Measurements from ENCODE around the gene GRIA1.

DNA sequence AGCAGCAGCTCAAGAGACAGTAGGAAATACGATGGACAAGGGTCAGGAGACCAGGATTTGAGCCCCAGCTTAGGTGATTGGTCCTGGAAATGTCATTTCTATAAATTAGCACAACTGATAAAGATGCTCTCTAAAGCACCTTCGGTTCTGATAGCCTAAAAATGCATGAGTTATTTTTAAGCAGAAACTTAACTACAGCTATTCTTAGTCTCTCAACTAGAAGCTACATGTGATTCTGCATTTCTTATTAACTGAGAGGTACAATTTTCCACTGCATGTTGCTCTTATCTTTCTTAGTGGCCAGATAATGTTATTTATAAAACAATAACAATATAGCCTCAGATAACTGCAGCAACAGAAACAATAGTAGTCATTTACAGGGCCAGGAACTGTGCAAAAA, 136.4 kb downstream of the GRIA1 start:
- TF ChIP-seq, protein P1, sequence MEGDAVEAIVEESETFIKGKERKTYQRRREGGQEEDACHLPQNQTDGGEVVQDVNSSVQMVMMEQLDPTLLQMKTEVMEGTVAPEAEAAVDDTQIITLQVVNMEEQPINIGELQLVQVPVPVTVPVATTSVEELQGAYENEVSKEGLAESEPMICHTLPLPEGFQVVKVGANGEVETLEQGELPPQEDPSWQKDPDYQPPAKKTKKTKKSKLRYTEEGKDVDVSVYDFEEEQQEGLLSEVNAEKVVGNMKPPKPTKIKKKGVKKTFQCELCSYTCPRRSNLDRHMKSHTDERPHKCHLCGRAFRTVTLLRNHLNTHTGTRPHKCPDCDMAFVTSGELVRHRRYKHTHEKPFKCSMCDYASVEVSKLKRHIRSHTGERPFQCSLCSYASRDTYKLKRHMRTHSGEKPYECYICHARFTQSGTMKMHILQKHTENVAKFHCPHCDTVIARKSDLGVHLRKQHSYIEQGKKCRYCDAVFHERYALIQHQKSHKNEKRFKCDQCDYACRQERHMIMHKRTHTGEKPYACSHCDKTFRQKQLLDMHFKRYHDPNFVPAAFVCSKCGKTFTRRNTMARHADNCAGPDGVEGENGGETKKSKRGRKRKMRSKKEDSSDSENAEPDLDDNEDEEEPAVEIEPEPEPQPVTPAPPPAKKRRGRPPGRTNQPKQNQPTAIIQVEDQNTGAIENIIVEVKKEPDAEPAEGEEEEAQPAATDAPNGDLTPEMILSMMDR (IDR thresholded peaks at IDR 0.05) = no peak
- no peak for TF ChIP-seq EZH2 (IDR thresholded peaks at IDR 0.05; ENCODE audit: borderline replicate concordance, insufficient read depth, low read depth, low read length, poor library complexity, severe bottlenecking)

All from B cell (primary cell).